ENCODE measurements around the gene KRTAP9-4.

DNA sequence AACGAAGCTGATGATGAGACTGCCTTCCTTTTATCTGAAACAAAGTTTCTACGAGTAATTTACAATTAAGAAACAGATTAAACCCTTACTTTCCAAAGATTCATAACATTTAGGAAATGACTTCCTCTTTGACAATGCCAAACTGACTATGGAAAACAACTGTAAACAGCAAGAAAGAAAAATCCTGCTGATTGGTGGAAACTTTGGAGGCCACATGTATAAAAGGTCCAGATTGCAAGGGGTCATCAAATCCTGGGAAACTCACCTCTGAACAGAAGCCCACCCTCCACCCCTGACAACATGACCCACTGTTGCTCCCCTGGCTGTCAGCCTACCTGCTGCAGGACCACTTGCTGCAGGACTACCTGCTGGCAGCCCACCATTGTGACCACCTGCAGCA, 15.6 kb downstream of the KRTAP9-4 start, which contains the start of gene KRTAP9-6:
- TF ChIP-seq, protein P1, sequence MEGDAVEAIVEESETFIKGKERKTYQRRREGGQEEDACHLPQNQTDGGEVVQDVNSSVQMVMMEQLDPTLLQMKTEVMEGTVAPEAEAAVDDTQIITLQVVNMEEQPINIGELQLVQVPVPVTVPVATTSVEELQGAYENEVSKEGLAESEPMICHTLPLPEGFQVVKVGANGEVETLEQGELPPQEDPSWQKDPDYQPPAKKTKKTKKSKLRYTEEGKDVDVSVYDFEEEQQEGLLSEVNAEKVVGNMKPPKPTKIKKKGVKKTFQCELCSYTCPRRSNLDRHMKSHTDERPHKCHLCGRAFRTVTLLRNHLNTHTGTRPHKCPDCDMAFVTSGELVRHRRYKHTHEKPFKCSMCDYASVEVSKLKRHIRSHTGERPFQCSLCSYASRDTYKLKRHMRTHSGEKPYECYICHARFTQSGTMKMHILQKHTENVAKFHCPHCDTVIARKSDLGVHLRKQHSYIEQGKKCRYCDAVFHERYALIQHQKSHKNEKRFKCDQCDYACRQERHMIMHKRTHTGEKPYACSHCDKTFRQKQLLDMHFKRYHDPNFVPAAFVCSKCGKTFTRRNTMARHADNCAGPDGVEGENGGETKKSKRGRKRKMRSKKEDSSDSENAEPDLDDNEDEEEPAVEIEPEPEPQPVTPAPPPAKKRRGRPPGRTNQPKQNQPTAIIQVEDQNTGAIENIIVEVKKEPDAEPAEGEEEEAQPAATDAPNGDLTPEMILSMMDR (IDR thresholded peaks at IDR 0.05; ENCODE audit: insufficient read depth, low read length, poor library complexity, severe bottlenecking): no peak
- no peak for TF ChIP-seq EZH2phosphoT487 (conservative IDR thresholded peaks at IDR 0.05; ENCODE audit: low read length)

Data from SU-DHL-6 (cell line).